ENCODE data around the gene MYO5B.

- TF ChIP-seq CTCF (IDR thresholded peaks at IDR 0.05; ENCODE audit: low read depth, low read length, missing input control) (no peak), YY1 (IDR thresholded peaks at IDR 0.05) (no peak), GABPA (IDR thresholded peaks at IDR 0.05 in 1 of 2, conservative IDR thresholded peaks at IDR 0.05 in 1 of 2) (no peak), EGR1 (IDR thresholded peaks at IDR 0.05; ENCODE audit: low read depth in 2 of 2) (no peak), REST (IDR thresholded peaks at IDR 0.05) (no peak), MAX (IDR thresholded peaks at IDR 0.05) (no peak), JUND (IDR thresholded peaks at IDR 0.05) (no peak), ATF3 (IDR thresholded peaks at IDR 0.05) (no peak), TAF1 (conservative IDR thresholded peaks at IDR 0.05) (no peak)
Measured at GRCh38 chr18:50000227-50000626, 194.7 kb downstream of the MYO5B start.

Measured in liver (tissue), 3 donors.